HUDEP-2 (cell line): ENCODE measurements around the gene XRCC5.
"Not testable (repeated sequence)": the region's sequence is repeated elsewhere in the genome, so short reads cannot be mapped to it uniquely, and the experiment has no call there.

Source experiments
- DNase-seq, 76 experiments: peaks; one replicate each; lab custom pipeline; 2025; ENCODE audit not compliant: unreplicated experiment in 76 of 76; lab: John Stamatoyannopoulos, UW

Gene XRCC5

DNA sequence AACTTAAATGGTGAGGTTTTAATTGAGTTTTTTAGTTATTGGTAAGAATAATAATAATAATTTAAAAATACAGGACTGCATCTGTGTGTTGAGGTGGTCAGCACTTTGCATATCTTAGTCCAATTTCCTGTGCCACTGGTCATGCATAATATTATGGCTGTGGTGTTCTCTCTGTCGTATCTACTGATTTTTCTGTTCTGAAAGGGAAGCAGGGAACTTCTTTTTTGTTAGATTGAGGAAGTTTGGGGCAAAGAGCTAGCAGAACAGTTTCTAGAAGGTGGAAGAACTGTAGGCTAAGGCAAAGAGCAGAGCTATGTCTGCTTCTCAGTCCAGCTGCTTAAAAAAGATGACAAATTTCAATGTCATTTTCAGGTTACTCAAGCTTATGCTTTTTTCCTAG is 74.3 kb downstream of the XRCC5 start:
- DNase-seq = no peak

DNA sequence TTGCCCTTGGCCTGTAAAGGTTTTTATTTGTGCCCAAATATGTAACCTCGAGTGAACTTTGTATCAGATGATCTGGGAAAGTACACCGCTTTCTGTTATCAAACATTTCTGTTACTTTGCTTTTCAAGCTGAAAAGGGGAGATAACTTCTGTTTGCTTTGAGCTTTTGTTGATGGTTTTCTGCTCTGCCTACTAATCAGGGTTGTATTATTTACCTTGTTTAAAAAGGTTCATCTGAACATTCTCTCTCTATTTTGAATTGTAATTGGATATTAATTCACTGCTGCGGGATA is 79.4 kb downstream of the XRCC5 start:
- peak in 35 of 76 experiments; percentile 10 to 80 (median 54) for DNase-seq

DNA sequence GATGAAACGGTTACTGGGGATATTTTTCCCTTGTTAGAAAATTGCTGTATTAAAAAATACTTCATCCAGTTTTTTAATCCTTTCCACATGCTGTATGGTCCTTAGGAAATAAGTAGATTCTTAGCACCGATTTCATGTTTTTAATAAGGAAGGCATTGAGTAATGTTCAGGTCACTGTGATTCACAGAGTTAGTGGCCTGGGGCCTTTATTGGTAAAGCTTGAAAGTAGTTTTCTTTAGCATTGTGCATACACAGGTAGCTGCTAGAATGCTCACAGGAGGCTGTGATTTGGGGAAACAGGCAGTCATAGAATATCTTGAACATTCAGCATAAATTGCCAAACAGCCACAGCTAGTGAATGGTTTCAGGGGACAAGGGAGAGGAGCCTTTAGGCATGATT is 79.8 kb downstream of the XRCC5 start:
- DNase-seq = no peak

DNA sequence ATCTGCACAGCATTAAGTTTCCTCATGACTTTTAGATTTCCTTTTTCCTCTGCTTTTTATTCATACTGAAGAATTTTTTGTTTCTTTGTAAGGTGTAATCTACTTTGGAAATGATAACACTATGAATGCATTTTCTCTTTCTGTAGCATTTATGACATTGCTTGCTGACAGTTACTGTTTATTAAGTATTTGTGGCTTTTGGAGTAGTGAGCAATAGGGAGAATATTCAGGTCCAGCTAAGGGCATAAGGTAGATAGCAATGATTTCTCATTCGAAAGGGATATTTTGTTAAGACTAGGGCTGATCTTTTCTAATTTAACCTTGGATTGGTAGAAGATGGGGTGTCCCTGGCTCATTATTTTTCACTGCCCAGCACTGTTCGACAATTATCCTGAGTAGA is 80.3 kb downstream of the XRCC5 start:
- DNase-seq = no peak

DNA sequence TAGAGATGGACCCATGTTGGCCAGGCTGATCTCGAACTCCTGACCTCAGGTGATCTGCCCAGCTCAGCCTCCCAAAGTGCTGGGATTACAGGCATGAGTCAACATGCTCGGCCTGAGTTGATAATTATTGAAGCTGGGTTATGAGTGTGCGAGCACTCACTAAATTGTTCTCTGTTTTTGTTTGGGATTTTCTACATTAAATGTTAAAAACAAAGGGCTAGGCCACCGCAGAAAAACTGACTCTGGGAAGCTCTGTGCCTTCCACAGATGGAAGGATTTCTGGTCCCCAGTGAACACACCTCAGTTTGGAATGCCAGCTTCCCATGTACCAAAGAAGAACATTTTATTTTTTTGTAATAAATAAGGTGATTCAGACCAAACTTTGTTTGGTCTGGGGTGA is 83.0 kb downstream of the XRCC5 start:
- DNase-seq = no peak

DNA sequence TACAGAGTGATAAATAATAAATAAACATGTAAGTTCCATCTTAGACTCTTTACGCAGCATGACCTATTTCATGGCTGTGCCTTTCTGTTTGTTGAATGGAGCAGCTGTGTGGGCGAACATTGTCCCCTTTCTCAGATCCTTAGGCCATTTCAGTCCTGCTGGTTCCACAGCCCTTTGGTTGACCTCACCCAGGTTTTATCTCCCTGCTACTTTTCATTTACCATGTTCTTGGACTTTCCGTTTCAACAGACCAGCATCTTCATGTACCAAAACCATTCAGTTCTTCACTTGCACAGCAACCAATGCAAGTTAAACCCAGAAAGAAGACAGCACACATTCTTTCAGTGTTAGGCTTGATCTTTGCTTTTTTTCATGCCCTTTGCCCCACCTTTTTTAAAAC is 83.8 kb downstream of the XRCC5 start:
- peak in 7 of 76 experiments; percentile 5 to 37 (median 9) for DNase-seq

DNA sequence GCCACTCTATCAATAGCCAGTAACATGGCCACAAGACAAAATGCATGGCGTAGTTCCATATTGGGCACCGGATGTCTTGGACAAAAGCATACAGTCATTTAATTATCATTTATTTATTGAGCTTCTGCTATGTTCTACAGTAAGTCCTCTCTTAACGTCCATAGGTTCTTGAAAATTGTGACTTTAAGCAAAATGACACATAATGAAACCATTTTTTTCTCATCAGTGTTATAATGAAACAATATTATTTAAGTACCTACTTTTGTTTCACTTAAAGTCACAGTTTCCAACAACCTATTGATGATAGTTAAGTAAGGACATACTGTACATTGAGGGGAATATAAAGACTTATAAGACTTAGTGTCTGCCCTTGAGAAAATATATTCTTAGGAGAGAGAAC is 84.9 kb downstream of the XRCC5 start:
- no peak for DNase-seq

DNA sequence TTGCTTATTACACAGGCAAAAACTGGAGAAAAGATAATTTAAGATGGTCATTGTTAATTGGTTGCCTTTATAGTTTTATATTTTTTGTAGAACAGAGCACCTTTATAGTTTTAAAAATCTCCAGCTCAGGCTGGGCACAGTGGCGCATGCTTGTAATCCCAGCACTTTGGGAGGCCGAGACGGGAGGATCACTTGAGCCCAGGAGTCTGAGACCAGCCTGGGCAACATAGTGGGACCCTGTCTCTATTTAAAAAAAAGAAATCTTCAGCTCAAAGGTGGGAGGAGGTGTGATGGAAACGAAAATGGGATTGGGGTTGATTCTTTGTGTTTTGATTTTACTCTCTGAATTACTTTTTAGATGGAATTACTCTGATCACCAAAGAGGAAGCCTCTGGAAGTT is 85.4 kb downstream of the XRCC5 start:
- no peak for DNase-seq

DNA sequence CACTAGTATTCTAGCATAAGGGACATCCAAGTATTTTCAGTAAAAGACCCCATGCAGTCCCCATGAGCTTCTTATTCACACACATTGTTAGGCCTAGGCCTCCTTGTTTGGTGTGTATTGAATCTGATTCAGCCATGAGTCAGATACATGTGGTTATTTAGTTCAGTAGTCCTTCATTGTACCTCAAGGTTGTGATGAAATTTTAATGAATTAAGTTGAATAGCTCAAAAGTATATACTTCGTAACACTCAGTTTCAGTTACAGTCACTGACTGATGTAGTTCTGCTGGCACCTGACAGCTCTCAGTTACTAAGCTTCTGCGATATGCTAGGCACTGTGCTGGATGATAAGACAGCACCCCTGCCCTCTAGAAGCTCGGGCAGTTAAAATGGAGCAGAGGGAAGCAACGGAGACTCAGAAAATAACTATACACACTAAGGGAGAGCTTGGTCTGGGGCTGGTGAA is 86.4 kb downstream of the XRCC5 start:
- peak in 8 of 76 experiments; percentile 6 to 44 (median 26) for DNase-seq

DNA sequence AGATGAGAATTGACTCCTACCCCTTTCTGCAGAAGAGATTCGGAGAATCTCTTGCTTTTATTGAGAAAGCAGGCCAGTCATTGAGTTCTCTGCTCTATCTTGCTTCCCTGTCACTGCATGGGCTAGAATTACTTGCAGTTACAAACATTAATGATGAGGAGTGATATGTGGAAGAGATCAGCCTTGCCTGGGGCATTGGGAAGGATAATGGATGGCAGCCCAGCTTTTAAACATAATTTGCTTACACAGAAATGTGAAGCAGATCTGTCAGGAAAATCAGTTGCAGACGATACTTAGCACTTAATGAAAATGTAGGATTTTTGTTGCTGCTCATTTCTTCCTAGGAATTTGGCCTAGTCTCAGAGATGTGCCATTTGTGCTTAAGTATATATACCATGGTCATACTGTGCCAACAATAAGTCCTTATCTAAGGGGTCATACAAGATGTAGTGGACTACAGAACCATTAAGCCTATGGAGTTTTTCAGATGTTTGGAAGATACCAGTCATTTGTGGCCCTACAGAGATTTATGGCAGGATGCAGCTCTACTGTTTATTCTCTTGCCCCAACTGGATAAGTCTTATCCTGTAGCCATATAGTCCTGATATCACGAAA is 92.7 kb downstream of the XRCC5 start:
- DNase-seq = no peak

DNA sequence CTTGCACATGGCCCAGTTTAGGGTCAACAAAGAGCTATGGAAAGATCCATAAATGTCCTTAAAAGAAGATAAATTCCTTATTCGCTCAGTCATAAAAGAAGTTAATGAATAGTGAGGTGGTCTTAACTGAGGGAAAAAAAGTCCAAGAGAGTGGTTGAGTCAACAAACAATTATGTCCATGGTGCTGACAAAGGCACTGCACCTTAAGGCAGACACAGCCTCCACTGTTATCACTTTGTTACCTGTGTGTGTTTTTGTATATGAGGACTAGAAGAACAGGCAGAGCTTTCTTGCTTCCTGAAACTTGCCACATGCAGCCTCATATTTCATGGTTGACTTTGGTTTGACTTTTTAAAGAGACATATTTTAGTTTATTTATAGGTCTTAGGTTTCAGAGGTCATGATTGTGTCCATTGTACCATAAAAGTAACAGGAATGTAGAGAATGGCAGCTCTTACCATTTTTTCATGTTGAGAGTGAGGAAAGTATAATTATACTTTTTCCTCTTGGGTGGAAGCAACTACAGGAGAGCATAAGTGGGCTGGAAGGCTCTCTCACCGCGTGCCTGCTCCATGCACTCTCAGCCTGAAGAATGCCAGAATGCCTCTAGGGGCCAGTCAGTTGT is 93.6 kb downstream of the XRCC5 start:
- DNase-seq = no peak

DNA sequence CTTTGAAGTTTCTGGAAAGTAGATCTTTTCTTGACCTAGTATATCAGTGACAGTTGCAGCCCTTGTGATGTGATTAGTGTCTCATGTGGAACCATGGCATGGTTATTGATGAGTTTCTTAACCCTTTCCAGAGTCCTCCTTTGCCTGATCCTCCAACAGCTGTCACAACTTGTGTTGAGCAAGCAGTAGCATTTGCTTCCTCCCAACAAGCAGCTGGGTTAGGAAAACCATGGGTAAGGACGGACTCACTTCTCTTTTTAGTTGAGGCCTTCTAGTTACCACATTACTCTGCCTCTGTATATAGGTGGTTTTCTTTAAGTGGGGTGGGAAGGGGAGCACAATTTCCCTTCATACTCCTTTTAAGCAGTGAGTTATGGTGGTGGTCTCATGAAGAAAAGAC is 96.3 kb downstream of the XRCC5 start:
- DNase-seq = no peak

DNA sequence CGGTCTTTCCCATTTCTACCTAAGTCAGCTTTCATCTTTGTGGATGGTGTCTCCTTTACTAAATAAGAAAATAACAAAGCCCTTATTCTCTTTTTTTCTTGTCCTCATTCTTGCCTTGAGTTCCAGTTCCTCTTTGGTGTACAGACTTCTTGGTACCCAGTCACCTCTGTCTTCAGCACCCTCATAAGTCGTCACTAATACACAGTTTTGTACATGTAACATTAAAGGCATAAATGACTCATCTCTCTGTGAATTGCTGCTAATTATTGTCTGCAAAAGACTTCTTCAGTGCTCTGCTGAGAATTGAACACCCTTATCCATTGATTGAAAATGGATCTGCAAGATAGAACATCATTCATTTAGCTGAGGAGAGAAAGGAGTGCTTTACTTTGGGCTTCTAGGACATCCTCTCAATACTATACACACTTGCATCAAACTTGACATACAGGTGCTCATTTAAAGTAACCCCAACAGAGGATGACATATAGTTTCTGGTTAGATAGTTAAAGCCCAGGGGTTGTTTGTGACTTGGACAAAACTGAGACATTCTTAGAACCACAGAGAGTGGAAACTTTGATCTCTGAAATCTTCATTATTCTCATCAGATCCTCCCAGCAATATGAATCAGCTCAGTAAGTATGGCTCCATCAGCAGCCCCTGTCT is 97.0 kb downstream of the XRCC5 start:
- no peak for DNase-seq

DNA sequence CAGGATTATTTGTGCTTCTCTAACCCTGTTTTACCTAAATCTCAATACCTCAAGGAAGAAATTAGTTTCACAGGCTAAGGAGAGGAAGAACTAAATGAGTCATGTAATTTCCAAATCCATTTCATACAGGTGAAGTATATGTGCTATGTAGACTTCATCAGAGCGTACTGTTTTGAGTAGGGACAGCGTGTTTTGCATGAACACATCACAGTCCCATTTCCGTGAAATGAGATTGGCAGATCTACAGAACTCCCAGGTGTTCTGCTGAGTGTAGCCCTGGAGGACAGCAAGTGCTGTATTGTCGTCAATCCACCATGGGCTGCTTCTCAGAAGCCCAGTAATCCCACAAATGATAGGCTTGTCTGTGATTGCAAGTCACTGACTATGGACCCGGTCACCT is 97.7 kb downstream of the XRCC5 start:
- no peak for DNase-seq

DNA sequence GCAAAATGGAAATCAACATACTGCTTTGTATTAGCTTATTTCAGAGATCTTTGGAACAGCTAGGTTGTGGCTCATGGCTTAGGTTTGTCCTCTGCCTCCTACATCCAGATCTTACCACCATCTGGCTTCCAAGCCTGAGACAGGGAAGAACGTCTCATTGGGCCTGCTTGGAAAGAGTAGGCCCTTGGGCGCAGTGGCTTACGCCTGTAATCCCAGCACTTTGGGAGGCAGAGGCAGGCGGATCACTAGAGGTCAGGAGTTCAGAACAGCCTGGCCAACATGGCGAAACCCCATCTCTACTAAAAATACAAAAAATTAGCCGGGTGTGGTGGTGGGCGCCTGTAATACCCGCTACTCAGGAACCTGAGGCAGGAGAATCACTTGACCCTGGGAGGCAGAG is 99.5 kb downstream of the XRCC5 start:
- DNase-seq = not testable (repeated sequence)

DNA sequence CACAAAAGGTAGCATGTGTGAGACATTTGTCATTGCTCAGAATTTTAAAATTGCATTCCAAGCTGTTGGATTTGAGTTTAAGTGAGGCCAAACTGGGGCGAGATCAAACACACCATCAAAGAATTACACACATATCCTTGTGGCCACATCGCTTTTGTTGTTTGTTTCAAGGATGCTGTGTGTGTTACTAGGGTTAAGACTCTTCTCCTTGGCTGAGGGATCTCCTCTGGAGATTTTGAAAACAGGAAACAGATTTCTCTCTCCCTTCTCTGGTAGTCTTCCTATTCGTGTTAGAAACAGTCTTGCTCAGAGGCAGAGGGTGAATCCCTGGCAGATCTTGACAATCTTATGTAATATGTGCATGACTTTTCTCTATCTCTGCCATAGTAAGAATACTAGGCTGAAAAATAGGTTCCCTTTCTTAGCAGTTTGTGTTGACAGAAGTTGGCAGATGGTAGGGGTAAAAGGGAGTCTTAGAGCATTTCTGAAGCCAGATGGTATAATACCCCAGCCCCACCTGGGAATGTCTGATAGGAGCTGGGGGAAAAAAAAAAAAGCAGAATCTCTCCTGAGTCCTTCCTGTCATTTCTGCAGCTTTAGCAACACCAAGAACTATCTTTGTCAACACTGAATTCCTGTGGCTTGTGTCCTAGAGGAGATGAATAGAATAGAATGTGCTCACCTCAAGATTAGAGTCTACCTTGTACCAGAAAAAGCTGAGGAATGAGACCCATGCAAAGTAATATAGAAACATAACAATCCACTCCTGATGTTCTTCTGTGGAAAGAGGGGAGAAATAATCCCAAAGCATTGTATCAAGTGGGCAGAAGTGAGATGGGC is 101.8 kb downstream of the XRCC5 start:
- DNase-seq = no peak

DNA sequence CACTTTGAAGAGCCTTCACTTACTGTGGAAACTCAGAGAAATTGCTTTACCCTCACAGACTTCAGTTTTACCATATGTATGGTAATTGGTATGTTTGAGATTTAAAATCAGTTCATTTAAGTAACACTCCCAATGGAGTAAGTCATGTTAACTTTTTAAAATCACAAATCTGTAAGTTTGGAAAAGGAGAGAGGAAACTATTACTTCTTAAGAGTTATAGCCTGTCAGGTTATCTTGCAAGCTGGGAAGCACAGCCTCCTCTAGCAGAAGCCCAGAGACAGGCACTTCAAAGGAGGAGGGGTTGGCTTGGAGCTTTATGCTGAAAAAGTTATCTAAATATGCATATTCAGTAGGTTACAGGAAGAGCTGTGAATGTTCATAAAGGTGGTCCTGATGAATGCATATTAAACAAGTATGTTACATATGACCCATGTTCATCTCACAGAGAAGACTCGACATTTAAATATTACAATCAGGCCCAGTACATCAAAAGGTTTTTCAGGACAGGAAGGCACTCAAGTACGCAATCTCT is 102.5 kb downstream of the XRCC5 start:
- no peak for DNase-seq

DNA sequence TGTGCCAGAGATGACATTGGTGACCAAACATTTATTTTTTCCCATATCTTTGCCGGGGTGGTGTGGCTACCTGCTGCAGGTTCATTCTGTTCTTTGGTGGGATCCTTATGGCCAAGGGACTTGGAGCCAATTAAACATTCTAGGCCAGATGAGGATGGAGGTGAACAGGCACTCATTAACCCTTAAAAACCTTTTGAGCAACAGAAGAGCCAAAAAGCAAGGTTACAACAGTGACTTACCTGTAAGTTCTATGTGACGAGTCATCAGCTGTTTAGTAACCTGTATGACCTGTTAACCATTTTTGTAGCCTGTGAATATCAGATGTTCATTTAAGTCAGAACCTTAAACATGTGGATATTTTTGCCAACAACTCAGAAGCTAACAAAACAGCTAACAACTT is 105.6 kb downstream of the XRCC5 start:
- DNase-seq = no peak

DNA sequence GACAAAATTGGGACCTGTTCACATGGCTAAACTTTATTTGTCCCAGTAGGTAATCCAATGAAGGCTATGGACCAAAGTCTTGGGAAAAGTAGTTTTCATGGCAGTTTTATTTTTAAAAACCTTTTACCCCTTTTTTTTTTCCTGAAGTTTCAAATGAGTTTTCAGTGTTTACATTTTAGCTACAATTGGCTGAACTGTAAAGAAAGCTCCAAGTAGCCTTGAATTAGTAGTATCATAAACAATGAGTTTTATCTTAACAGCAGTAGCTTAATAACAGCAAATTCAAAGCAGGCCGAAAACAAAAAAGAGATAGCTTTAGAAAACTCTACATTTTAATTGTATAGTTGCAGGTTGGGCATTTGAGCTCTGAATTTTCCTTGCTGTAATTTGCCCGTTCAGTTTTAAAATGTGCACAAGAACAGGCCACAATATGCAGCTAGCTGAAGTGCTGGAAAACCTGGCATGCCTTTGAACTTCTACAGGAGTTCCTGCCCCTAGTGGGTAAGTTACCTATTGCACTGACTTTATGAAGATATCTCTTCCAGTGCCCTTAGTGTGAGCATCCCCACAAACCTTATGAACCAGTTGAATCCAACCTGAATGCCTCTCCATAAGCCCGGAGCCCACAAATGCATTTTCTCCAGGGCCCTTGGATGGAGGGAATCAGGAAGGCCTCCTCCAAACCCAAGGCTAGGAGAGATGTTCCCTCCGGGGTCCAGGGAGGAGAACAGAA is 106.7 kb downstream of the XRCC5 start:
- peak in 12 of 76 experiments; percentile 4 to 32 (median 18) for DNase-seq
